ENCODE data around the gene OGG1.
A peak's percentile ranks its signal among the peaks of the same experiment; 100 is the strongest.

The OGG1 gene

GRCh38 chr3:9729419-9729818 is 20.3 kb upstream of the OGG1 start:
- no peak for DNase-seq

- peak; percentile 62 for DNase-seq
Measured at GRCh38 chr3:9730657-9731205, 19.0 kb upstream of the OGG1 start.

GRCh38 chr3:9731206-9732079 is 18.3 kb upstream of the OGG1 start, which contains the start of gene BRPF1:
BRPF1 (plus strand) TSS chr3:9731735; CDS start chr3:9734141, 2,406 bp downstream.
- peak; percentile 62 for DNase-seq

GRCh38 chr3:9732080-9732739 is 17.5 kb upstream of the OGG1 start:
- DNase-seq: no peak

GRCh38 chr3:9732740-9733115 is 17.0 kb upstream of the OGG1 start:
- no peak for DNase-seq

- no peak for DNase-seq
Measured at GRCh38 chr3:9736831-9737230, 12.9 kb upstream of the OGG1 start.

- DNase-seq: no peak
Measured at GRCh38 chr3:9739181-9739580, 10.6 kb upstream of the OGG1 start.

GRCh38 chr3:9742560-9742959 is 7.2 kb upstream of the OGG1 start:
- no peak for DNase-seq

- DNase-seq: no peak
Measured at GRCh38 chr3:9743548-9743947, 6.2 kb upstream of the OGG1 start.

- no peak for DNase-seq
Measured at GRCh38 chr3:9744162-9744561, 5.6 kb upstream of the OGG1 start.

GRCh38 chr3:9745521-9745920 is 4.2 kb upstream of the OGG1 start:
- DNase-seq: no peak

GRCh38 chr3:9746330-9746729 is 3.4 kb upstream of the OGG1 start:
- no peak for DNase-seq

GRCh38 chr3:9747267-9747666 is 2.5 kb upstream of the OGG1 start:
- DNase-seq: no peak

GRCh38 chr3:9748031-9748430 is 1.7 kb upstream of the OGG1 start:
- DNase-seq: no peak

GRCh38 chr3:9749296-9749644 is 482 bp upstream of the OGG1 start:
- peak; percentile 59 for DNase-seq

GRCh38 chr3:9750556-9751411 is 1.0 kb downstream of the OGG1 start:
- no peak for DNase-seq

GRCh38 chr3:9754678-9755077 is 4.9 kb downstream of the OGG1 start:
- DNase-seq: no peak

- no peak for DNase-seq
Measured at GRCh38 chr3:9757427-9757826, 7.7 kb downstream of the OGG1 start.

GRCh38 chr3:9760779-9761505 is 11.2 kb downstream of the OGG1 start:
- no peak for DNase-seq

- DNase-seq: no peak
Measured at GRCh38 chr3:9761919-9762318, 12.2 kb downstream of the OGG1 start.

- no peak for DNase-seq
Measured at GRCh38 chr3:9762871-9763270, 13.1 kb downstream of the OGG1 start.

- DNase-seq: no peak
Measured at GRCh38 chr3:9765865-9766264, 16.1 kb downstream of the OGG1 start.

- no peak for DNase-seq
Measured at GRCh38 chr3:9767418-9767817, 17.7 kb downstream of the OGG1 start.

Measured in NCI-H510A treated with DMSO at 0.1 percent for 48 hours (cell line).